Ureter (tissue), 1 donor: ENCODE measurements around the gene ATP5F1C. TPM values are rescaled to one million over a fixed set of nuclear protein-coding genes. Genes with fewer than 3 reads are reported as not detected.
"Not testable (repeated sequence)": the region's sequence is repeated elsewhere in the genome, so short reads cannot be mapped to it uniquely, and the experiment has no call there.

ENCODE experiments used
- DNase-seq: peaks from one replicate; pipeline ENCODE4 v3.0.0-alpha.2; 2020; ENCODE audit warnings: low spot score
- total RNA-seq: library from RNA; stranded (reverse); gene quantifications from one replicate; pipeline ENCODE4 v1.2.4, GENCODE V29; 2023
- donor health status: DM: yes; HTN: yes; CAD: no.

The ATP5F1C gene
- 273 TPM for total RNA-seq

- peak; percentile 98 for DNase-seq
Observed at GRCh38 chr10:7787857-7788638, at the start of gene ATP5F1C, which contains the start of gene KIN. TSS of gene ATP5F1C (plus strand) at chr10:7788177. CDS start at chr10:7788208, 31 bp downstream. TSS of gene KIN (minus strand) at chr10:7787993. CDS start at chr10:7787933, 60 bp downstream.

GRCh38 chr10:7738536-7739407 lies 49.2 kb upstream of the ATP5F1C start:
- no peak for DNase-seq

GRCh38 chr10:7744307-7744706 lies 43.7 kb upstream of the ATP5F1C start:
- DNase-seq: no peak

GRCh38 chr10:7748637-7749036 lies 39.3 kb upstream of the ATP5F1C start:
- DNase-seq: not testable (repeated sequence)

GRCh38 chr10:7750222-7750621 lies 37.8 kb upstream of the ATP5F1C start:
- no peak for DNase-seq

GRCh38 chr10:7752251-7752650 lies 35.7 kb upstream of the ATP5F1C start:
- no peak for DNase-seq

- no peak for DNase-seq
Observed at GRCh38 chr10:7755103-7755502, 32.9 kb upstream of the ATP5F1C start.

- DNase-seq: no peak
Observed at GRCh38 chr10:7756360-7756992, 31.5 kb upstream of the ATP5F1C start.

GRCh38 chr10:7763929-7764328 lies 24.0 kb upstream of the ATP5F1C start:
- no peak for DNase-seq

- DNase-seq: no peak
Observed at GRCh38 chr10:7766241-7766640, 21.7 kb upstream of the ATP5F1C start.

- no peak for DNase-seq
Observed at GRCh38 chr10:7767209-7767608, 20.8 kb upstream of the ATP5F1C start.

- DNase-seq: no peak
Observed at GRCh38 chr10:7768417-7768816, 19.6 kb upstream of the ATP5F1C start.

GRCh38 chr10:7773845-7774801 lies 13.9 kb upstream of the ATP5F1C start:
- DNase-seq: peak; percentile 61

- no peak for DNase-seq
Observed at GRCh38 chr10:7776777-7777176, 11.2 kb upstream of the ATP5F1C start.

- not testable (repeated sequence) for DNase-seq
Observed at GRCh38 chr10:7782194-7782593, 5.8 kb upstream of the ATP5F1C start.

GRCh38 chr10:7786430-7786829 lies 1.5 kb upstream of the ATP5F1C start:
- no peak for DNase-seq

- no peak for DNase-seq
Observed at GRCh38 chr10:7787150-7787856, 674 bp upstream of the ATP5F1C start.

- DNase-seq: no peak
Observed at GRCh38 chr10:7788639-7789286, 786 bp downstream of the ATP5F1C start.

GRCh38 chr10:7789390-7789789 lies 1.4 kb downstream of the ATP5F1C start:
- DNase-seq: no peak

- no peak for DNase-seq
Observed at GRCh38 chr10:7792541-7792940, 4.6 kb downstream of the ATP5F1C start.
